Brain microvascular endothelial cell (primary cell): ENCODE measurements around the gene AXL.
A peak's percentile ranks its signal among the peaks of the same experiment; 100 is the strongest.

Source experiments
- DNase-seq: peaks from one replicate; pipeline ENCODE4 v3.0.0-alpha.2; 2020
- H3K27ac ChIP-seq: fragments of 250-450 bp; sonication (Bioruptor Pico); 2 replicates; pipeline ENCODE4 v1.5.1; 2020; ENCODE audit warnings: mild to moderate bottlenecking, moderate library complexity
- H3K27me3 ChIP-seq: fragments of 250-450 bp; sonication (Bioruptor Pico); replicated peaks from 2 replicates; pipeline ENCODE4 v1.5.1; 2020; ENCODE audit warnings: mild to moderate bottlenecking
- H3K36me3 ChIP-seq: fragments of 250-450 bp; sonication (Bioruptor Pico); replicated peaks from 2 replicates; pipeline ENCODE4 v1.5.1; 2020; ENCODE audit warnings: mild to moderate bottlenecking
- H3K4me3 ChIP-seq: 2 replicates; pipeline ENCODE4 v1.5.1; 2011; ENCODE audit warnings: low read depth, mild to moderate bottlenecking, control low read depth, low read length, moderate library complexity
- in situ Hi-C: cut with HindIII; loops from 2 replicates; pipeline ENCODE4 v1.10.0; 2017; ENCODE audit warnings: low sequenced_read_pairs, low pct_ligation_motif_present
- TF ChIP-seq, protein P1 (sequence below): IDR thresholded peaks from 2 replicates; pipeline ENCODE4 v1.5.1; 2011; ENCODE audit warnings: low read depth, mild to moderate bottlenecking, moderate library complexity, low read length, control low read depth, inconsistent platforms; ENCODE audit errors: missing control alignments

The AXL gene

DNA sequence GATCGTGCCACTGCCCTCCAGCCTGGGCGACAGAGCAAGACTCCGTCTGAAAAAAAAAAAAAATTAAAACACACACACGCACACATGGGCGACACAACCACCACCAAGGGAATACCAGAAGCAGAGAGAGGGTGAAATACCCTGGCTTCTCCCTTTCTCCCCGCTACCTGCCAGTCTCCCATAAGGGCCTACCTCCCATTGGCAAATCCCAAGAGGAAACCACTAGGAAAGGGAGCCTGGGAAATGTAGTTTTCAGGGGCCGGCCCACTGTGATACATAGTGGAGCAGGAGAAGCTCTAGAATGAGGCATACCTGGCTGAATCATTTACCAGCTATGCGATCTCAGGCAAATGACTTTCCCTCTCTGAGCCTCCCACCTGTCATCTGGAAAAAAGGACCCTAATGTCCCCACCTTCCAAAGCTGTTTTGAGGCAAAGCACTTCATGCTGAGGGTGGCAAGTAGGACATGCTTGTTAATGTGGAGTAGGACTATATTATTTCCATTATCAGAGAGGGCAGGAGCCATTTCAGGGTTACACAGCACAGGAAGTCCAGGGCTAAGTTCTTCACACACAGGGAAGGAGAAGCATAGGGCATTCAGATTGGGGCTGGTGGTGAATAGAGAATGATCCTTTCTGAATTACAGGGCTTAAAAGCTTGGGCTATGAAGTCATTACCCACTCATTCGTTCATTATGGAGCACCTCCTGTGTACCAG, 30.8 kb downstream of the AXL start:
- Histone ChIP-seq H3K27me3 (no peaks in the 10 kb centered on the region), H3K36me3 (peaks cover 89% of the 10 kb centered on the region), H3K4me3 (no peak overlapping the region), H3K27ac (no peak overlapping the region)
- in situ Hi-C loops = no loop called here
- no peak for DNase-seq
- TF ChIP-seq, protein P1, sequence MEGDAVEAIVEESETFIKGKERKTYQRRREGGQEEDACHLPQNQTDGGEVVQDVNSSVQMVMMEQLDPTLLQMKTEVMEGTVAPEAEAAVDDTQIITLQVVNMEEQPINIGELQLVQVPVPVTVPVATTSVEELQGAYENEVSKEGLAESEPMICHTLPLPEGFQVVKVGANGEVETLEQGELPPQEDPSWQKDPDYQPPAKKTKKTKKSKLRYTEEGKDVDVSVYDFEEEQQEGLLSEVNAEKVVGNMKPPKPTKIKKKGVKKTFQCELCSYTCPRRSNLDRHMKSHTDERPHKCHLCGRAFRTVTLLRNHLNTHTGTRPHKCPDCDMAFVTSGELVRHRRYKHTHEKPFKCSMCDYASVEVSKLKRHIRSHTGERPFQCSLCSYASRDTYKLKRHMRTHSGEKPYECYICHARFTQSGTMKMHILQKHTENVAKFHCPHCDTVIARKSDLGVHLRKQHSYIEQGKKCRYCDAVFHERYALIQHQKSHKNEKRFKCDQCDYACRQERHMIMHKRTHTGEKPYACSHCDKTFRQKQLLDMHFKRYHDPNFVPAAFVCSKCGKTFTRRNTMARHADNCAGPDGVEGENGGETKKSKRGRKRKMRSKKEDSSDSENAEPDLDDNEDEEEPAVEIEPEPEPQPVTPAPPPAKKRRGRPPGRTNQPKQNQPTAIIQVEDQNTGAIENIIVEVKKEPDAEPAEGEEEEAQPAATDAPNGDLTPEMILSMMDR = no peak

DNA sequence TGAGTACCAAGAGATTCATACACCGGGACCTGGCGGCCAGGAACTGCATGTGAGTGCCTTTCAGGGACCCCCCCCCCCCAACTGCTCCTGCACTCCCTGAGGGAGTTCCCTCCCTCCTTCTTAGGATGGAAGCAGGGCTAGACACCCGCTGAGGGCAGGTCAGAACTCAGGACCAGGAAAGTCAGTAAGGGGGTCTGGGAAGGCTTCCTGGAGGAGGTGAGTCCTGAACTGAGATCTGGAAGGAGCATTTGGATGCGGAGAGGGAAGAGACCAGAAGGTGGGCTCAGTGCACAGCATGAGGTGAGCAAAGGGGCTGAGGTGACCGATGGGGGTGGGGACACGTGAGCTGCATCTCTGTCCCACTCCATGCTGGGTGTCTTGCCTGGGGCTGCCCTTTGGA, 34.6 kb downstream of the AXL start:
- Histone ChIP-seq H3K36me3 (peaks cover 95% of the 10 kb centered on the region), H3K27me3 (no peaks in the 10 kb centered on the region), H3K27ac (no peak overlapping the region), H3K4me3 (no peak overlapping the region)
- no peak for DNase-seq
- TF ChIP-seq, protein P1 = no peak
- in situ Hi-C loops = no loop called here

DNA sequence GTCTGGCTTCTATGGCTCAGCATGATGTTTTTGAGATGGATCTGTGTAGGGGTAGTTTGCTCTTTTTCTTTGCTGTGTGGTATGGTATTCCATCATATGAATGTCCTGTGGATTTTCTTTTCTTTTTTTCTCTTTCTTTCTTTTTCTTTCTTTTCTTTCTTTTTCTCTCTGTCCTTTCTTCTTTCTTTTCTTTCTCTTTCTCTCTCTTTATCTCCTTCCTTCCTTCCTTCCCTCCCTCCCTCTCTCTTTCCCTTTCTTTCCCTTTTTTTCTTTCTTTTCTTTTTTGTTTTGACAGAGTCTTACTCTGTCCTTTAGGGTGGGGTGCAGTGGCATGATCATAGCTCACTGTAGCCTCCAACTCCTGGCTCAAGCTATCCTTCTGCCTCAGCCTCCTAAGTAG, 36.1 kb downstream of the AXL start:
- no peak for DNase-seq
- Histone ChIP-seq H3K27me3 (no peaks in the 10 kb centered on the region), H3K4me3 (no peak overlapping the region), H3K36me3 (peaks cover 93% of the 10 kb centered on the region), H3K27ac (no peak overlapping the region)
- in situ Hi-C loops = no loop called here
- TF ChIP-seq, protein P1 = no peak

DNA sequence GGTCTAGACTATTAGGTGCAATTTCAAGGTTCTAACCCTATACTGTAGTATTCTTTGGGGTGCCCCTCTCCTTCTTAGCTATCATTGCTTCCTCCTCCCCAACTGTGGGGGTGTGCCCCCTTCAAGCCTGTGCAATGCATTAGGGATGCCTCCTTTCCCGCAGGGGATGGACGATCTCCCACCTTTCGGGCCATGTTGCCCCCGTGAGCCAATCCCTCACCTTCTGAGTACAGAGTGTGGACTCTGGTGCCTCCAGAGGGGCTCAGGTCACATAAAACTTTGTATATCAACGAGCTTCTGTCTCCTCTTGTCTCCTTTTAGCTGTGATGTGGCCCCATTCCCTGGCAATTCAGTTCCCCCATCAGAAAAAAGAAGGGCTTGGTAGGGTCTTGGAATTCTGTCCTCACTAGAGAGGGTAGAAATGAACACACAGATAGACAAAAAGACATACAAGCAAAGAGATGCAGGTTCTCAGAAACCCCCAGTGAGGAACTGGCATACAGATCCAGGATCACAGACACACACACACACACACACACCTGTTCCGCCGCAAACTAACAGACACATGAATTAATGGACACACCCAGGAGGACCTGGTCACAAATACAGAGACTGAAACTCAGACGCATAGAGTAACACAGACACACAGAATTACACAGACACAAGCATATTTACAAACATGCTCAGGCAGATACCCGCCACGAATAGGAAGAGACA, 42.6 kb downstream of the AXL start:
- in situ Hi-C loops = no loop called here
- H3K27me3 ChIP-seq = no peaks in the 10 kb centered on the region
- peaks cover 44% of the 10 kb centered on the region for H3K36me3 ChIP-seq
- TF ChIP-seq, protein P1 = no peak
- no peak for DNase-seq
- H3K27ac ChIP-seq = peak overlapping the region; percentile 98
- H3K4me3 ChIP-seq = peak overlapping the region; percentile 63

DNA sequence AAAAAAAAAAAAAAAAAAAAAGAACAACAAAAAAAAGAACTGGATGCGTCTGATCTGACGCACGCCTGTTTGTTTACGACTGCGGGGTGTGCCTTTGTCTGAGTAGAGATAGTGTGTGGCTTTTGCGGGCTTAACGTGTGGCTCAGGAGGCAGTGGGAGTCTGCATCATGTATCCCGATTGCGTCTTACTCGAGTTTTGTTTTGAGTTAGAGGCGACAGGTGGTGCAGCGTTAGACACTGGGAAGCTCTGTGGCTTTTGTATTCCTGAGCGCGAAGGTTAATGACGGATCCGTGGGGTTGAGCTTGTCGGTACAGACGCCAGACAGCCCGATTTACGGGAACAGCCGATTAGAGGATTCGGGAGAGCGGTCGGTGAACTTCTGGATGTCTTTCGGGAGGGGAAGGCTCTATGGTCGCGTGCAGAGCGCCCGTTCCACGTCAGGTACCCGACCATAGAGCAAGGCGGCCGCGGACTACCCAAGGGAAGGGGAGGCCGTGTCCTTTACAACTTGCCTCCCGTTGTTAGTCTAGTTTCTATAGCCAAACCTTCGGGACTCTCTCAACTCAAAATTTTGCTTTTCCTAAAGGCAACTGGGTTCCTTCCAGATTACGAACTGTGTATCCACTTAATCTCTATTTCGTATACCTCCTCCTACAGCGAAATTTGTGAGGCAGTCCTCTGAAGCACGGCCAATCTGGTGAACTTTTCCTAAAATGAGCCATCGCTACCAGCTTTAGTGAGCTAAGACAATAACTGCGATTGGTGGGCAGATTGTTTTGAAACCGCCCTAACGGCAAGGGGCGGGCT, 44.2 kb downstream of the AXL start:
- in situ Hi-C loops = no loop called here

More for the DNA sequence above, 44.2 kb downstream of the AXL start:
- Histone ChIP-seq H3K36me3 (peaks cover 31% of the 10 kb centered on the region), H3K4me3 (peak overlapping the region; percentile 63), H3K27ac (peak overlapping the region; percentile 98), H3K27me3 (no peaks in the 10 kb centered on the region)
- DNase-seq = peak; percentile 80
- TF ChIP-seq, protein P1 = no peak
